Thymus (tissue), 14 donors: Measurements from ENCODE around the gene DAB1. TPM values are rescaled to one million over a fixed set of nuclear protein-coding genes. Genes with fewer than 3 reads are reported as not detected.

Source experiments
- DNase-seq, 9 donors: peaks; one replicate each; pipeline ENCODE4 v3.0.0-alpha.2; 2013; ENCODE audit warnings: low spot score in 9 of 9, low read depth in 6 of 9, missing footprints in 1 of 9
- H3K27ac ChIP-seq, 2 donors: one replicate each; pipeline ENCODE4 v1.5.1; 2013; ENCODE audit warnings: control low read depth in 1 of 2, low read depth in 1 of 2, low read length in 1 of 2, mild to moderate bottlenecking in 1 of 2, moderate library complexity in 1 of 2
- H3K27me3 ChIP-seq, 2 donors: one replicate each; pipeline ENCODE4 v1.5.1; 2013; ENCODE audit warnings: low read length in 1 of 2; ENCODE audit not compliant: control insufficient read depth in 2 of 2, insufficient read depth in 1 of 2
- H3K36me3 ChIP-seq, 2 donors: one replicate each; pipeline ENCODE4 v1.5.1; 2013; ENCODE audit warnings: low read length in 1 of 2, mild to moderate bottlenecking in 1 of 2, moderate library complexity in 1 of 2; ENCODE audit not compliant: control insufficient read depth in 2 of 2, insufficient read depth in 2 of 2
- H3K4me1 ChIP-seq, 2 donors: one replicate each; pipeline ENCODE4 v1.5.1; 2013; ENCODE audit warnings: low read length in 2 of 2; ENCODE audit not compliant: control insufficient read depth in 2 of 2, insufficient read depth in 2 of 2
- H3K4me3 ChIP-seq, 2 donors: one replicate each; pipeline ENCODE4 v1.5.1; 2013; ENCODE audit warnings: low read length in 2 of 2, control low read depth in 1 of 2, mild to moderate bottlenecking in 1 of 2
- H3K9me3 ChIP-seq, 2 donors: one replicate each; pipeline ENCODE4 v1.5.1; 2013; ENCODE audit warnings: low read length in 1 of 2, mild to moderate bottlenecking in 1 of 2; ENCODE audit not compliant: control insufficient read depth in 2 of 2, insufficient read depth in 1 of 2
- WGBS: extraction: QIAGEN DNeasy Blood & Tissue Kit; methylation state at CpG from one replicate; pipeline ENCODE4 v1.1.7; 2013; 5-methylcytosine and 5-hydroxymethylcytosine counted together
- long read RNA-seq, 10 donors: transcript quantifications; one replicate each; lab custom pipeline, GENCODE V29; 2026
- polyA plus RNA-seq: library from polyadenylated mRNA; stranded (reverse); fragments of 200-250 nt; gene quantifications from one replicate; pipeline ENCODE4 v1.2.3, GENCODE V29; 2013
- total RNA-seq: library from RNA; stranded (reverse); fragments of 120-200 nt; gene quantifications from one replicate; pipeline ENCODE4 v1.2.4, GENCODE V29; 2013
- donor health status: healthy.

DAB1 gene
- total RNA-seq (0.09 TPM), polyA plus RNA-seq (0.23 TPM)
- long read RNA-seq, donor 1: 0 reads
- long read RNA-seq, donor 2: 0 reads
- long read RNA-seq, donor 3: 0 reads
- long read RNA-seq, donor 4: 0 reads
- long read RNA-seq, donor 5: 0 reads
- long read RNA-seq, donor 6: 0 reads
- long read RNA-seq, donor 7: 0 reads
- long read RNA-seq, donor 8: 0 reads
- long read RNA-seq, donor 9: 0 reads
- long read RNA-seq, donor 10: 0 reads

- no peak within 1 kb of the TSS for H3K27ac ChIP-seq
- peaks cover 0 to 2% of the 10 kb centered on the region in 2 donors for H3K4me1 ChIP-seq
- H3K9me3 ChIP-seq: no peaks in the 10 kb centered on the region
- H3K4me3 ChIP-seq: peak within 1 kb of the TSS in 1 of 2 donors; percentile 15
- no peak for DNase-seq
- 2% methylated on average over 64 of the region's 64 CpGs for WGBS
- H3K36me3 ChIP-seq: no peaks in the 10 kb centered on the region
- H3K27me3 ChIP-seq: peaks cover 46 to 61% of the 10 kb centered on the region in 2 donors
Observed at GRCh38 chr1:57423656-57424211, at the start of gene DAB1. TSS of gene DAB1 (minus strand) at chr1:57424060. CDS start at chr1:57291030, 133,030 bp downstream.

GRCh38 chr1:57473448-57473847, 49.6 kb upstream of the DAB1 start:
- WGBS: 94% methylated on average over 5 of the region's 5 CpGs

GRCh38 chr1:57471995-57472394, 48.1 kb upstream of the DAB1 start:
- H3K27ac ChIP-seq: no peak overlapping the region

More at GRCh38 chr1:57473448-57473847, 49.6 kb upstream of the DAB1 start:
- H3K9me3 ChIP-seq: no peaks in the 10 kb centered on the region
- no peak overlapping the region for H3K27ac ChIP-seq
- H3K27me3 ChIP-seq: no peaks in the 10 kb centered on the region
- H3K4me3 ChIP-seq: no peak overlapping the region
- no peaks in the 10 kb centered on the region for H3K36me3 ChIP-seq
- H3K4me1 ChIP-seq: no peaks in the 10 kb centered on the region
- DNase-seq: no peak

GRCh38 chr1:57470036-57470435, 46.2 kb upstream of the DAB1 start:
- Histone ChIP-seq H3K36me3 (no peaks in the 10 kb centered on the region), H3K27me3 (no peaks in the 10 kb centered on the region), H3K27ac (no peak overlapping the region), H3K9me3 (no peaks in the 10 kb centered on the region), H3K4me1 (no peaks in the 10 kb centered on the region), H3K4me3 (no peak overlapping the region)
- 79% methylated on average over 1 of the region's 1 CpG for WGBS
- DNase-seq: no peak

More at GRCh38 chr1:57471995-57472394, 48.1 kb upstream of the DAB1 start:
- Histone ChIP-seq H3K27me3 (no peaks in the 10 kb centered on the region), H3K4me3 (no peak overlapping the region), H3K36me3 (no peaks in the 10 kb centered on the region), H3K4me1 (no peaks in the 10 kb centered on the region), H3K9me3 (no peaks in the 10 kb centered on the region)
- DNase-seq: no peak
- WGBS: 93% methylated on average over 2 of the region's 2 CpGs

GRCh38 chr1:57468641-57469523, 45.0 kb upstream of the DAB1 start:
- Histone ChIP-seq H3K27me3 (no peaks in the 10 kb centered on the region), H3K4me3 (no peak overlapping the region), H3K9me3 (no peaks in the 10 kb centered on the region), H3K4me1 (no peaks in the 10 kb centered on the region), H3K36me3 (no peaks in the 10 kb centered on the region), H3K27ac (no peak overlapping the region)
- no peak for DNase-seq
- 75% methylated on average over 2 of the region's 2 CpGs for WGBS

DNA sequence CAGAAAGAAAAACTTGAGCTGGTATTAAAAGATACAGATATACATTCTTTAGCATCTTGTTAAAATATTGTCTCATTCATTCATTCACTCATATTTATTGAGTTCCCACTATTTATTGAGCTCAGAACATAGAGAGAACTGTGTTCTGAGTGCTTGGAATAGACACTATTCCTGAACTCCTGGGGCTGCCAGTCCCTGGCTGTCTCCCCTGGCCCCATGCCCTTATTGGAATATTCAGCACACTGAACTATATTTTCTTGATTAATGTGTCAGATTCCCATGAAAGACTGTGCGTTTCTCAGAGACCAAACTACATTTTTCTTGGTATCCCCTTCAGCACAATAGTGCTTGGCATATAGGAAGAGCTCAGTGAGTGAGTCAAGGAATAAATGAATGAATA, 44.0 kb upstream of the DAB1 start:
- Histone ChIP-seq H3K27me3 (no peaks in the 10 kb centered on the region), H3K36me3 (no peaks in the 10 kb centered on the region), H3K4me3 (no peak overlapping the region), H3K9me3 (no peaks in the 10 kb centered on the region), H3K4me1 (no peaks in the 10 kb centered on the region), H3K27ac (no peak overlapping the region)
- no peak for DNase-seq
- 93% methylated on average over 1 of the region's 1 CpG for WGBS

- Histone ChIP-seq H3K4me1 (no peaks in the 10 kb centered on the region), H3K4me3 (no peak overlapping the region), H3K27me3 (no peaks in the 10 kb centered on the region), H3K27ac (no peak overlapping the region), H3K36me3 (no peaks in the 10 kb centered on the region), H3K9me3 (no peaks in the 10 kb centered on the region)
- DNase-seq: no peak
- WGBS: 64% methylated on average over 3 of the region's 3 CpGs
Observed at GRCh38 chr1:57464756-57465155, 40.9 kb upstream of the DAB1 start.

DNA sequence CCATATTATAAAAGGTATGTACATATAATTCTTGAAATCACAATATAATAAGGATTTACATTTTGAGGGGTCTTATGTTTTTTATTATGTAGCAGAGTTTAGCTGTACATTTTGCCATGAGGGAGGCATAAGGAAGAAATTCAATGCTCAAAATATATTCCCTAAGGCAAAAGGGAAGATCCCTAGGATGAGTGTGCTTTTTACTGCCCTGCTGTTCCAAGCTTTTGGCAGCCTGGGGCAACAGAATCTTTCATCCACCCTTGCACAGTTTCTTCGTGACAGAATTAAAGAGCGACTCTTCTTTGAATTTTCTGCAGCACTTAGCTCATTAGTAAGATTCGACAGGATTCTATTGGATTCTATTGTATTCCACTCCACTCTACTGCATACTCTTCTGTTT, 39.5 kb upstream of the DAB1 start:
- Histone ChIP-seq H3K36me3 (no peaks in the 10 kb centered on the region), H3K27me3 (no peaks in the 10 kb centered on the region), H3K4me1 (no peaks in the 10 kb centered on the region), H3K4me3 (no peak overlapping the region), H3K27ac (no peak overlapping the region), H3K9me3 (no peaks in the 10 kb centered on the region)
- no peak for DNase-seq
- WGBS: 67% methylated on average over 3 of the region's 3 CpGs

- WGBS: 93% methylated on average over 2 of the region's 2 CpGs
- Histone ChIP-seq H3K27ac (no peak overlapping the region), H3K9me3 (no peaks in the 10 kb centered on the region), H3K4me1 (no peaks in the 10 kb centered on the region), H3K4me3 (no peak overlapping the region), H3K27me3 (no peaks in the 10 kb centered on the region), H3K36me3 (no peaks in the 10 kb centered on the region)
- no peak for DNase-seq
Observed at GRCh38 chr1:57461405-57461804, 37.5 kb upstream of the DAB1 start.
